Thoracic aorta endothelial cell (primary cell): ENCODE data around the gene GGT6. TPM values are rescaled to one million over a fixed set of nuclear protein-coding genes. Genes with fewer than 3 reads are reported as not detected.

Experiments
- total RNA-seq: library from RNA; depleted of rRNA; stranded (reverse); fragments of >200 nt; gene quantifications from 2 replicates; pipeline ENCODE4 v1.2.3, GENCODE V29; 2012

Gene GGT6, protein sequence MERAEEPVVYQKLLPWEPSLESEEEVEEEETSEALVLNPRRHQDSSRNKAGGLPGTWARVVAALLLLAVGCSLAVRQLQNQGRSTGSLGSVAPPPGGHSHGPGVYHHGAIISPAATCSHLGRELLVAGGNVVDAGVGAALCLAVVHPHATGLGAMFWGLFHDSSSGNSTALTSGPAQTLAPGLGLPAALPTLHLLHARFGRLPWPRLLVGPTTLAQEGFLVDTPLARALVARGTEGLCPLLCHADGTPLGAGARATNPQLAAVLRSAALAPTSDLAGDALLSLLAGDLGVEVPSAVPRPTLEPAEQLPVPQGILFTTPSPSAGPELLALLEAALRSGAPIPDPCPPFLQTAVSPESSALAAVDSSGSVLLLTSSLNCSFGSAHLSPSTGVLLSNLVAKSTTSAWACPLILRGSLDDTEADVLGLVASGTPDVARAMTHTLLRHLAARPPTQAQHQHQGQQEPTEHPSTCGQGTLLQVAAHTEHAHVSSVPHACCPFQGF
- not detected in 2 replicates for total RNA-seq

DNA sequence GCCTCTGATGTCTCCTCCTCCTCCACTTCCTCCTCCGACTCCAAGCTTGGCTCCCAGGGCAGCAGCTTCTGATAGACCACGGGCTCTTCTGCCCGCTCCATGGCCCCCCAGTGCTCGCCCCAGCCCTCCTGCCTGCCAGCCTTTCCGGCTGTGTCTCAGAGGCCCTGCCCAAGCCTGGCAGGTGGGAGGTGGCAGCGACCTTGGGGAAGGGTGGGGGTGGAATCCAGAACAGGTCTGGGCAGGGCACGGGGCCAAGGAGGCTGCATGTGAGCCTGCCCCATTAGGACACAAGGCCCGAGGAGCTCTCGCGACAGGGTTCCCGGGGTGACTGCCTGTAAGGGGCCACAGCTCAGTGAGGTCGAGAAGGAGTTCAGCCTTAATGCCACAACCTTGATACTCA is at the start of gene GGT6:
Gene GGT6, minus strand, starts transcription at position 157 of the 400 bp plus-strand sequence. Its CDS starts 56 bp downstream, at position 101.

GRCh38 chr17:4584101-4584916 is 23.9 kb upstream of the GGT6 start, which contains the start of gene SMTNL2:
Gene SMTNL2, plus strand, starts transcription at chr17:4584529. Its CDS starts 77 bp downstream, at chr17:4584606.

DNA sequence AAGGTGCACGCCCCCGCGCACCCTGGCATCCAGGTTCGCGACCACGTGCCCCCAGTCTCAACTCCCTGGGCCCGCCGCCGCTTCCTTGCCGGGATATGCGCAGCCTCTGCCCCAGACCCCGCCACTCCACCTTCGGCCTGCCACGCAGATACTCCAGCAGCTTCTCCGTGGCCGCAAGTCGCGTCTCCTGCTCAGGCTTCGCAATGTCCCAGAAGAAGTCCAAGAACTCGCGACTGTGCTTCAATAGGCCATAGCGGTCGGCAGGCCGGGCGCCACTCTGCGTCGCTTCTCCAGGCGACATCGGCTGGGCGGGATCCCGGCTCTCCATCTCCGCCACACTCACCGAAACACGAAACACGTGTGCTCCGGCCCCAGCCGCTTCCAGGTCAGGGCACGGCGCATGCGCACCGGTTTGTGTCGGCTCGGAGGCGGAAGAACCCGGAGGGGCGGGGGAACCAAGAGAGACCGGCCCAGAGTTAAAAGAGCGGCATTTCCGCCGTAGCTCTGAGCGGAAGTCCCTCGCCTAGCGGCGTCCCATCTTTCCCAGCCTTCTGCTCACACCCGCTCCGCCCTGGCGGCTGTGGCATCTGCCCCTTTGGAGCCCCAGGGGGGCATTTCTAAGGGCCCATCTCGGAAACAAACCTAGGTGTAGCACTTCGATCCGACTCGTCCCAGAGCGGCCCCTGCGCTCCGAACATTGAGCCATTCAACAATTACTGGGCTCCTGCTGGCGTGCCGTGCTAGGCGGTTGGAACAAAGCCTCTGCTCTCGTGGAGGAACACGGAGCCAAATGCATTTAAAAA is 5.2 kb downstream of the GGT6 start, which contains the start of gene MYBBP1A:
Gene MYBBP1A, minus strand, starts transcription at position 388 of the 803 bp plus-strand sequence. Its CDS starts 60 bp downstream, at position 328.

Other genes with a start within 250 kb of the GGT6 start
- gene UBE2G1, start 193.9 kb downstream of the GGT6 start, total RNA-seq: 68.4 and 85.1 TPM in 2 replicates
- 0.22 TPM in 1 of 2 replicates, not detected in the other for gene SPNS3, start 126.6 kb downstream of the GGT6 start, total RNA-seq
- gene SPNS2, start 61.7 kb downstream of the GGT6 start, total RNA-seq: 12.1 and 13.4 TPM in 2 replicates
- 65.3 and 83.6 TPM in 2 replicates for gene MYBBP1A, start 5.2 kb downstream of the GGT6 start, total RNA-seq
- not detected in 2 replicates for gene SMTNL2, start 24.0 kb upstream of the GGT6 start, total RNA-seq
- not detected in 2 replicates for gene ALOX15, start 81.1 kb upstream of the GGT6 start, total RNA-seq
- gene PELP1, start 143.6 kb upstream of the GGT6 start, total RNA-seq: 23.3 and 40.8 TPM in 2 replicates
- 18.4 and 20.7 TPM in 2 replicates for gene ARRB2, start 150.1 kb upstream of the GGT6 start, total RNA-seq
- 12.0 and 14.9 TPM in 2 replicates for gene MED11, start 170.9 kb upstream of the GGT6 start, total RNA-seq
- 0.27 TPM in 1 of 2 replicates, not detected in the other for gene ZMYND15, start 179.3 kb upstream of the GGT6 start, total RNA-seq
- gene CXCL16, start 179.4 kb upstream of the GGT6 start, total RNA-seq: 2.8 and 5.6 TPM in 2 replicates
- gene TM4SF5, start 211.3 kb upstream of the GGT6 start, total RNA-seq: not detected in 2 replicates
- gene VMO1, start 225.8 kb upstream of the GGT6 start, total RNA-seq: 0.57 and 0.93 TPM in 2 replicates
- not detected in 2 replicates for gene GLTPD2, start 228.4 kb upstream of the GGT6 start, total RNA-seq
- gene PSMB6, start 235.6 kb upstream of the GGT6 start, total RNA-seq: 140 and 154 TPM in 2 replicates
- gene PLD2, start 246.6 kb upstream of the GGT6 start, total RNA-seq: 27.9 and 28.6 TPM in 2 replicates